NK-92 (cell line): ENCODE results near the gene ARHGAP6.
"Not testable (repeated sequence)": the region's sequence is repeated elsewhere in the genome, so short reads cannot be mapped to it uniquely, and the experiment has no call there.

ENCODE experiments used
- DNase-seq: peaks from one replicate; lab custom pipeline; 2025; ENCODE audit not compliant: unreplicated experiment; lab: John Stamatoyannopoulos, UW

Gene ARHGAP6

DNA sequence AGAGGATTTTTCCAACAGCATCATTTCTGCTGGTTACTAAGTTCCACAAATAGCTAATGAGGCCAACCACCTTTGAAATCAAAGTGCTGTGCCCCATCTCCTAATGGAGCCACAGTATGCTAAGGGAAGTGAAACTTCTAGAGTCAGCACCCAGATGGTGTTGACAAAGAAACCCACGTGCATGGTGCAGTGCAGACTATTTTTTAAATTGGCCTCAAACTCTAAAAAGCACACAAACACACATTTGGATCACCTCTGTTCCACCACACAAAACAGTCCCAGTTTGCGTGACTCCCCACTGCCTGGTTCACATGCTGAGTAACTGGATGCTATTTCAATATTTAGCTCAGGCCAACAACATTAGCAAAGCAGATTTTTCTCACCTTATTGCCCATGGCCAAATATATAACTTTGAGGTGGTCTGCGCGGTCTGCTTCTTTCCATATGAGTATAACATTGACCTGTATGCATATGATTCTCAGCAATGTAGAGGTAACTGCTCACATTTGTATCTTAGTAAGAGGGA is 302.6 kb downstream of the ARHGAP6 start:
- DNase-seq = no peak

GRCh38 chrX:11361666-11362065 is 304.1 kb downstream of the ARHGAP6 start:
- not testable (repeated sequence) for DNase-seq

DNA sequence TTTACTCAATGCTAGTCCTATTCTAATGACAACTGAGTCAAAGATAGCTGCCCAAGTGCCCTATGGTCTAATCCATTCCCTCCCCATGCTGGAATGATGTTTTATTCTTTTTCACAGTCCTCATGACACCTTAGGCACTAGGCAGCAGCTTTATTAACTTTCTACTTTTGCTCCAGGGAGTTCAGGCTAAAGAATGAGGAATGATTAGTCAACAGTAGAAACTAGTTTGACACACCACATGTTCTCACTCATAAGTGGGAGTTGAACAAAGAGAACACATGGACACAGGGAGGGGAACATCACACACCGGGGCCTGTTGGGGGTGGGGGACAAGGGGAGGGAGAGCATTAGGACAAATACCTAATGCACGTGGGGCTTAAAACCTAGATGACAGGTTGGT is 309.8 kb downstream of the ARHGAP6 start:
- not testable (repeated sequence) for DNase-seq

GRCh38 chrX:11355259-11355909 is 310.3 kb downstream of the ARHGAP6 start:
- DNase-seq = no peak

- DNase-seq = no peak
These were observed 313.4 kb downstream of the ARHGAP6 start for GRCh38 chrX:11352296-11352741.

DNA sequence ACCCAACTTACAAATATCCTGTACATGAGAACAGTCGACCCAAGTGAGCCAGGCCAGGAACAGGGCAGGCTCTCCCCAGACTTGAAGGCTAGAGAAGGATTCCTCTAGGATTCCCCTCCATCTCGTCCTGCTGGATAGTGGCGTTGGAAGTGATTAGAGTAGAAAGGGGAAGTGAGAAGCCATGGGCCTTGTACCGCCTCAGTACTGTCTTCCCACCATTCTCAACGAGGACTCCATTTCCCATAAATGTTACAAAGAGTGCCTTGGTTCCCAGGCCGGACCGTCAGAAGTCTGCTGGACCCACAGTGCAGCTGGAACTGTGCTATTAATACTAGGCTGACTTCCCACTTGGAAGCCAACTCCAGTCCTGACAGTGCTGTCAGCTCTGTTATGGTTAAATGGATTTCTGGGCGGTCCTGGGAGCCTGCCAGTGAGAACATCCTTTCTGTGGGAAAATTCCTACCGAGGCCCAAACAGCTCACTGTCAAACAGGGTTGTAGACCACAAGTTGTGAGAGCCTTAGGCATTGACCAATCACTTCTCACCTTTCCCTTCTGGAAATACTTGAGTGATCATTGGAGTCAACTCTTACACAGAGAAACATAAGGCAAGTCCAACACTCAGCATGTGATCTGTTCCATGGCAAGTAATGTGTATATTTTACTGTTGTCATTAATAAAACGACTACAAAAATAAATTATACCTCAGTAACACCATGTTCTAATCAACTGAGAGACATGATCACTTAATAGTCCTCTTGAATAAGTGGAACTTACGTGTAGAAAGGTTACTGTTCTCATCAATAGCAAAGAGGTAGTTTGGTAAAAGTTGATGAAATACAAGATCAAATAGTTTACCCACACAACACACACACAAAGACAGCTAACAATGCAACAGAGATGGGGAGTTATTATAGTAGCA is 314.1 kb downstream of the ARHGAP6 start:
- no peak for DNase-seq

GRCh38 chrX:11349661-11350337 is 315.9 kb downstream of the ARHGAP6 start:
- no peak for DNase-seq

DNA sequence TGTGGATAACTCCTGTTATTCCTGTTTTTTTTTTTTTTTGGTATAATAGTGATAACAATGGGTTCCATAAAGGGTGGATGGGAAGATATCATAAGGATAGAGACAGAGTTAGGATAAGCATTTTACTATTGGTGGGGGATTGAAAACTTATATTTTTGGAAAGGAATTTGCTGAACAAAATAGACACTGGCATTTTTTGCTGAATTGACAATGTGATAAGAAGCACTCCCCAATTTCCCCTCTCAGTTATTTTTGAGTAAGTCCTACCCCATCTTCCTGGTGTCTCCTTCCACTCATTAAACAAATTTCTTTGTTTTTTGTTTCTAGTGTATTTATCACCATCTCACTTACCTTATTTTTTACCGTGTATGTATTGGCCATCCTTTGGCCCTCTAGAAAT is 316.7 kb downstream of the ARHGAP6 start:
- no peak for DNase-seq

DNA sequence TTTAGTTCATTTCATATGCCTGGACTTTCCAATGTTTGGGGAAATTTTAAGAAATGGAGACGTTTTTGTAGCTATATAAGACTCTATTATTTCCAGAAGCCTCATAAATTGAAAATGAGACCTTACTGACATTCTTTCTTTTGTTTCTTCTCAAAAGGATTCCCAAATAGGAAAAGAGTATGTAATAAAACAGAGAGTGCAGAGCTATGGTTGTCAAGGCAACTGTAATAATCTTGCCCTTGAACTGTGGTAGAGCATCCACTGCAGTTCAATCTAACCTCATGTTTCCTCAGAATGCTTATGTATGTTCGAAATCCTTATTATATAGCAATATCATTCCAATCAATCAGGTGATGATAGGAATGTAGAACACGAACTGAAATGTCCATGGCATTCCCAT is 318.4 kb downstream of the ARHGAP6 start:
- DNase-seq = no peak

GRCh38 chrX:11346121-11346682 is 319.5 kb downstream of the ARHGAP6 start:
- DNase-seq = no peak

DNA sequence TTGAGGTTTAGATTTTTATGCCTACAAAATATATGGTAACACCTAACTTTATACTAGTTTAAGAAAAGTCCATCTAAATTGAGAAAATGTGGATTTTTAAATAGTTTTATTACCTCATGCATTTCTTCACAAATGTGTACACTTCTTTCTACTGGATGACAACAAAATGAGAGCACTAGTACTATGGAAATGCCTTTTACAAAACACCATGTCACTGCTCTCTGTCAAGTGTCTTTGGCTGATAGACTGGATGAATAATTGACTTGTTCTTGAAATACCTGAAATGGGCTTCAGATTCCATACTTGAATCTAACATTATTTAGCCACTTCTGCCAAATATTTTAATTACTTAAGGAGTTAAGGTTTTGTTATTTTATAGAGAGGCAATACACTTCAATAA is 323.0 kb downstream of the ARHGAP6 start:
- no peak for DNase-seq

DNA sequence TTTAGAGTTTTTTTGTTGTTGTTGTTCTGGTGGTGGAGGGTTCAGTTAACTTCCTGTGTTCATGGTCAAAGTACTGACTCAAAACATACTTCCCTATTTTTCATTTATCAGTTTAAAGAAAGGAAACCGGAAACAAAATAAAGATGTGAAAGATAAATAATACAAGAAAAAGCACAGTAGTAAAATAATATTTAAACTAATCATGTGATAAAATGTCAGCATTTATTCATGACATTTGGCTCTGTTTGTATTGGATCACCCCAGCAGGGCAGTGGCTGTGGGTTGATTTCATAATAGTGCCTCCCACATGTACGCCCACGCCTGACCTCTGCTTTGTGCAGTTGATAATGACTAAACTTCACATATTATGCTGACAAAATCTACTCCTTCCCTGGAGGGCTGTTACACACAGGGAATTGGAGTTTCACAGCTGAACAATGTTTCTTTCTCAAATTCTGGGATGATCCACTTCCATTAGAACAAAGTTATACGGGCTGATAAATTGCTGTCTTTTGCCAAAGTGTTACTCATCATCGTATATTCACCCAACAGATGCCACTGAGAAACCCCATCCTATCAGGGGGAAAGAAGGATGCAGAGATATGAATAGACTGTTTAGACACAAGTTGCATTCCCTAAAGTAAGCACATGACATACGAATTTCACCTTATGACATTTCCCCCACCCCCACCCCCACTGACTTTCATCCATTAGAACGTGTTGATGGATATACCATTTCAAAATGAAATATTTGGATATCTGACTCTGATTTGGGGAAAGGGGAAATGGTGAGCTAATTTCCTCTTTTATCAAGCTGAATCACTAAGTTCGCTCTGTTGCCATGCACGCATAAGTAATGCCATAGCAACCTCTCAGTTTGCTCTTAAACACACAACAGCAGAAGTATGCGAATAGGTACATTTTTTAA is 324.2 kb downstream of the ARHGAP6 start:
- DNase-seq = no peak

GRCh38 chrX:11337292-11338009 is 328.3 kb downstream of the ARHGAP6 start:
- no peak for DNase-seq

- DNase-seq = no peak
These were observed 329.5 kb downstream of the ARHGAP6 start for GRCh38 chrX:11336201-11336600.

- no peak for DNase-seq
These were observed 331.6 kb downstream of the ARHGAP6 start for GRCh38 chrX:11334165-11334564.

DNA sequence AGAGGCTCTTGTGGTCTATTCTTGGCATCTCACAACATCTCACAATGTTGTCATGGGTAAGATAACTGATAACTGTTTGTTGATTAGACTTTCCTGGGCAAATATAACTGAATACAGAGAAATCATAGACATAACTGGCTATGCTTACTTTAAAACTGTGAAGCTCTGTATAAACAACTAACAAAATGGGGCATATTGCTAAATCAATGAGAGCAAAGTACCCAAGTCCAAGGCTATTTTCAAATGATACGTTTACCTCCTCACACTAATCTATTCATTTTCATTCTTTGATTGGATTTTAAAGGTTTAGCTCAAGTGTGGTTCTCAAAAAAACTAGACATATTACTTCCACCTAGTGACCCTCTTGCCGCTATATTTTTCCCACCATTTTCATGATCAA is 333.9 kb downstream of the ARHGAP6 start:
- DNase-seq = no peak

DNA sequence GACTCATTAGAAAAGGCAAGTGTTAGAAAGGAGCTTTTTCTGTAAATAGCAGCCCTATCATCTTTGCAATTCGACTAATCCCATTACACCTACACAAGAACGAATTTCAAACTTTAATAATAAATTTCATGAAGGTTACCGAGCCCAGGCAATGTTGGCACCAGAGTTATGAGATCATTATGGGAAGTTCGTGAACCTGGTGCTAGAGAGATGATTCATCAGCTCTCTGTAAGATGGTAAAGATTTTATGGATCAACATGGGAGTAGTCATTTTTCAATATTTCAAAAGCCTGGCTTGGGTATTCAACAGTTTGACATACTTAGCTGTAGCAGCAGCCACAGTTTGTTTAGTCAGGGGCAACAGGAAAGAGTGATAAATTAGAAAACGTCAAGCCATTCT is 336.7 kb downstream of the ARHGAP6 start:
- DNase-seq = no peak

- no peak for DNase-seq
These were observed 337.6 kb downstream of the ARHGAP6 start for GRCh38 chrX:11328134-11328533.

DNA sequence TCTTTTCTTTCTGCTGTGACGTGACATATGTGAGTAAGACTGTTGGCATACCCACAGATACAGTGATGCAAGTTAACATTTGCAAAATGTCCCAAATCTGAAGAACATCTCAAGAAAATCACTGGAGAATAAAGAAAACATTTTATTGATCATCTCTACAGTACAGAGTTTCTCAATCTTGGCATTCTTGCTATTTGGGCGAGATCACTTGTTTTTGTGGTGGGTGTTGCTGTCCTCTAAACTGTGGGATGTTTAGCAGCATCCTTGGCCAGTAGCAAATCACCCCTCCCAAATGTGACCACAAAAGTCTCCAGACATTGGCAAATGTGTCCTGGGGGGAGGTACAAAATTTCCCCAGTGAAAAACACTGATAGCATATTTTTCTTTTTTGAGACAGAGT is 343.7 kb downstream of the ARHGAP6 start:
- DNase-seq = no peak
